LNCAP (cell line): ENCODE data around the gene CDK1.

Source experiments
- CTCF ChIP-seq: fragments of 450-650 bp; IDR thresholded peaks from 2 replicates; pipeline ENCODE4 v1.5.1; 2017; ENCODE audit warnings: mild to moderate bottlenecking

Gene CDK1

GRCh38 chr10:60796481-60796880 is 18.2 kb downstream of the CDK1 start:
- TF ChIP-seq CTCF: no peak

DNA sequence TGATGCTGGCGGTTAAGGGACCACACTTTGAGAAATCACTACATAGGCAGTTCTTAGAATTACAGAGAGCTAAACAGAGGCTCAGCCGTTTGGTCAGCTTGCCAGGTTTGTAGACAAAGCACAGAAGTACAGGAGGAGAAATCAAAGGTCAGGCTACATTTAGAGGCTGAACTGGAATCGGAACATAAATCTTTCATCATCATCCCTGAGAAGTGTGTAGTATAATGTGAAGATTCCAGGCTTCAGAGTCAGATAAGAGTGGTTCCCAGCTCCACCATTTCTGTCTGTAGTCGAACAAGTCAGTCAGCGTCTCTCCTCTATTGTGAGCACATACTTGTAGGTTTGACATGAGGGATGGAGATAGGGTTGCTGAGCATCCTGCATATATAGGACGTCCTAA is 18.9 kb downstream of the CDK1 start:
- TF ChIP-seq CTCF: no peak

DNA sequence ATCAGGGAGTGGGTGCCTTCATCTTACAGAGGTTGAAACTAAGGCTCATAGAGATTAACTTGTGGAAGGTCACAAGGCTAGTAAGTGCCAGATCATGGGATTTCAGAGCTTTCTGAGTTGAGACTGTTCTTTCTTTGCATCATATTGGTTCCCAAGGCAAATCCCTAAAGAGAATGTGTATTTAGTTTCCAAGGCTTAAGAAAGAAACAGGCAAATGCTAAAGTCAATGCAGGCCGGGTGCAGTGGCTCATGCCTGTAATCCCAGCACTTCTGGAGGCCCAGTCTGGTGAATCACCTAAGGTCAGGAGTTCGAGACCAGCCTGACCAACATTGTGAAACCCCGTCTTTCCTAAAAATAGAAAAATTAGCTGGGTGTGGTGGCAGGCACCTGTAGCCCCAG is 19.8 kb downstream of the CDK1 start:
- TF ChIP-seq CTCF: no peak

- no peak for TF ChIP-seq CTCF
Measured at GRCh38 chr10:60798870-60799269, 20.6 kb downstream of the CDK1 start.

- TF ChIP-seq CTCF: no peak
Measured at GRCh38 chr10:60799971-60800650, 21.8 kb downstream of the CDK1 start.

DNA sequence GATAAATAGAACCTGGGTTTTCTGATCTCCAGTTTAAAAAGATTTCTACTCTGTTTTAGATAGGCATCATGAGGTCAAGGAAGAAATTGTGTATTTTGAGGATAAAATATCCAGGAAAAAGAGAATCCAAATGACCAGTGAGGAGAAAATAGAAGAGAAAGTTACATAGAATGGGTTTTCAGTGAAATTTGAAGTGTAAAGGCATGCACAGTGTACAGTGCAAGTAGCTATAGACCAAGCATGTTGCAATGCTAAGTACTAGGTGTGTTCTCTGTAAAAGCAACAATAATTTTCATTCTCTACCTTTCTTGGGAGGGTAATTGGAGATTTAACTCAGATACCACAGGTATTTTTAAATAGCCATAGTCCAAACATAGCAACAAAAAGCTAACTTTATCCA is 22.6 kb downstream of the CDK1 start:
- TF ChIP-seq CTCF: no peak

DNA sequence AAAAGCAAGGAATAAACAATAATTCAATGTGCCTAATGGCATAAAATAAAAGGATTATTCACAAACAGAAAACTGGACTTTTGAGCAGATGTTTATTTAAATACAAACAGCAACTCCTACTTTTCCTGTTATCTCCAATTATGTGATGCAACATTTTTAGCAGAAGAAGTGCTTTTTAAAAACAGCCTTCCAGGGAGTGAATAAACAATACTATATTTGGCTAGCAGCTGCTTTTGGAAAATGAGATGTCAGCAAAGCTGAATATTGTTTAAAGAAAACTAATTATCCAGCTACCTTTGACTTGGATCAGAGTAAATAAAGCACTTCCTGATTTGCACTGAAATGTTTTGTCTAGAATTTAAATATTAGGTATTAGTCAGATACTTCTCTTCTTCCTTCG is 23.2 kb downstream of the CDK1 start:
- TF ChIP-seq CTCF: no peak

DNA sequence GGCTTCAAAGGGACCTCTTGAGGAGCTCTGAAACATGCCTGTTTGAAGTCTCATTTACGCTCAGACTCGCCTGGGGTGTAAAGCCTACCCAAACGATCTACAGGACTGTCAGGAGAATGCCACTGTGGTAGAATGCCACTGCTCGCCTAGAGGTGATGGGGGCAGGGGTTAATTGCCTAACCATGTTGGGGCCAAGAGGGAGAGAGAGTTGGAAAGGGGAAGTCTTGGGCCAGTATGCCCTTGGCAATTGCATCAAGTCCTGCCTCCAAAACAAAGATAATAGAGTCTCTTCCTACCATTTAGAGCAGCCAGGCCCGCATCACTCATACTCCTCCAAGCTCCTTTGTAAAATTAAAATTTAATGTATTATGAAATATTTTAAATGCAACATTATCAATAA is 25.2 kb downstream of the CDK1 start:
- TF ChIP-seq CTCF: no peak
